Measurements from ENCODE around the gene CLHC1.
"Not testable (repeated sequence)": the region's sequence is repeated elsewhere in the genome, so short reads cannot be mapped to it uniquely, and the experiment has no call there.

DNA sequence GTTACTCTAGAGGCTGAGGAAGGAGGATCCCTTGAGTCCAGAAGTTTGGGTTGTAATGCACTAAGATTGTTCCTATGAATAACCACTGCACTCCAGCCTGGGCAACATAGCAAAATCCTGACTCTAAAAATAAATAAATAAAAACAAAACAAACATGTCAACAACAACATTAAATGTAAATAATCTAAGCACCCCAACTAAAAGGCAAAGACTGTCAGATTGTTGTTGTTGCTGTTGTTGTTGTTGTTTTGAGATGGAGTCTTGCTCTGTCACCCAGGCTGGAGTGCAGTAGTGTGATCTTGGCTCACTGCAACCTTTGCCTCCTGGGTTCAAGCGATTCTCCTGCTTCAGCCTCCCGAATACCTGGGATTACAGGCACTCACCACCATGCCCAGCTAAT lies 40.2 kb downstream of the CLHC1 start:
- TF ChIP-seq POLR2A (IDR thresholded peaks at IDR 0.05; ENCODE audit: borderline replicate concordance, extremely low read depth, insufficient read depth, insufficient read length); FOSL1 (IDR thresholded peaks at IDR 0.05; ENCODE audit: low read depth); EZH2 (IDR thresholded peaks at IDR 0.05); ZNF274 (IDR thresholded peaks at IDR 0.05; ENCODE audit: low read depth, low read length); POLR2AphosphoS5 (IDR thresholded peaks at IDR 0.05; ENCODE audit: low read depth, low read length); RAD21 (IDR thresholded peaks at IDR 0.05; ENCODE audit: low read depth); ZFX (IDR thresholded peaks at IDR 0.05); CEBPB (IDR thresholded peaks at IDR 0.05; ENCODE audit: low read depth); EZH2phosphoT487 (IDR thresholded peaks at IDR 0.05; ENCODE audit: borderline replicate concordance): not testable (repeated sequence)
- TF ChIP-seq, protein P1, sequence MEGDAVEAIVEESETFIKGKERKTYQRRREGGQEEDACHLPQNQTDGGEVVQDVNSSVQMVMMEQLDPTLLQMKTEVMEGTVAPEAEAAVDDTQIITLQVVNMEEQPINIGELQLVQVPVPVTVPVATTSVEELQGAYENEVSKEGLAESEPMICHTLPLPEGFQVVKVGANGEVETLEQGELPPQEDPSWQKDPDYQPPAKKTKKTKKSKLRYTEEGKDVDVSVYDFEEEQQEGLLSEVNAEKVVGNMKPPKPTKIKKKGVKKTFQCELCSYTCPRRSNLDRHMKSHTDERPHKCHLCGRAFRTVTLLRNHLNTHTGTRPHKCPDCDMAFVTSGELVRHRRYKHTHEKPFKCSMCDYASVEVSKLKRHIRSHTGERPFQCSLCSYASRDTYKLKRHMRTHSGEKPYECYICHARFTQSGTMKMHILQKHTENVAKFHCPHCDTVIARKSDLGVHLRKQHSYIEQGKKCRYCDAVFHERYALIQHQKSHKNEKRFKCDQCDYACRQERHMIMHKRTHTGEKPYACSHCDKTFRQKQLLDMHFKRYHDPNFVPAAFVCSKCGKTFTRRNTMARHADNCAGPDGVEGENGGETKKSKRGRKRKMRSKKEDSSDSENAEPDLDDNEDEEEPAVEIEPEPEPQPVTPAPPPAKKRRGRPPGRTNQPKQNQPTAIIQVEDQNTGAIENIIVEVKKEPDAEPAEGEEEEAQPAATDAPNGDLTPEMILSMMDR (IDR thresholded peaks at IDR 0.05 in 2 of 3, conservative IDR thresholded peaks at IDR 0.05 in 1 of 3; ENCODE audit: borderline replicate concordance in 1 of 3, insufficient read depth in 1 of 3, low read depth in 2 of 3, low read length in 2 of 3) = not testable (repeated sequence)
- TF ChIP-seq, protein P2, sequence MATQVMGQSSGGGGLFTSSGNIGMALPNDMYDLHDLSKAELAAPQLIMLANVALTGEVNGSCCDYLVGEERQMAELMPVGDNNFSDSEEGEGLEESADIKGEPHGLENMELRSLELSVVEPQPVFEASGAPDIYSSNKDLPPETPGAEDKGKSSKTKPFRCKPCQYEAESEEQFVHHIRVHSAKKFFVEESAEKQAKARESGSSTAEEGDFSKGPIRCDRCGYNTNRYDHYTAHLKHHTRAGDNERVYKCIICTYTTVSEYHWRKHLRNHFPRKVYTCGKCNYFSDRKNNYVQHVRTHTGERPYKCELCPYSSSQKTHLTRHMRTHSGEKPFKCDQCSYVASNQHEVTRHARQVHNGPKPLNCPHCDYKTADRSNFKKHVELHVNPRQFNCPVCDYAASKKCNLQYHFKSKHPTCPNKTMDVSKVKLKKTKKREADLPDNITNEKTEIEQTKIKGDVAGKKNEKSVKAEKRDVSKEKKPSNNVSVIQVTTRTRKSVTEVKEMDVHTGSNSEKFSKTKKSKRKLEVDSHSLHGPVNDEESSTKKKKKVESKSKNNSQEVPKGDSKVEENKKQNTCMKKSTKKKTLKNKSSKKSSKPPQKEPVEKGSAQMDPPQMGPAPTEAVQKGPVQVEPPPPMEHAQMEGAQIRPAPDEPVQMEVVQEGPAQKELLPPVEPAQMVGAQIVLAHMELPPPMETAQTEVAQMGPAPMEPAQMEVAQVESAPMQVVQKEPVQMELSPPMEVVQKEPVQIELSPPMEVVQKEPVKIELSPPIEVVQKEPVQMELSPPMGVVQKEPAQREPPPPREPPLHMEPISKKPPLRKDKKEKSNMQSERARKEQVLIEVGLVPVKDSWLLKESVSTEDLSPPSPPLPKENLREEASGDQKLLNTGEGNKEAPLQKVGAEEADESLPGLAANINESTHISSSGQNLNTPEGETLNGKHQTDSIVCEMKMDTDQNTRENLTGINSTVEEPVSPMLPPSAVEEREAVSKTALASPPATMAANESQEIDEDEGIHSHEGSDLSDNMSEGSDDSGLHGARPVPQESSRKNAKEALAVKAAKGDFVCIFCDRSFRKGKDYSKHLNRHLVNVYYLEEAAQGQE (IDR thresholded peaks at IDR 0.05; ENCODE audit: low read depth) = not testable (repeated sequence)
- TF ChIP-seq, protein P3, sequence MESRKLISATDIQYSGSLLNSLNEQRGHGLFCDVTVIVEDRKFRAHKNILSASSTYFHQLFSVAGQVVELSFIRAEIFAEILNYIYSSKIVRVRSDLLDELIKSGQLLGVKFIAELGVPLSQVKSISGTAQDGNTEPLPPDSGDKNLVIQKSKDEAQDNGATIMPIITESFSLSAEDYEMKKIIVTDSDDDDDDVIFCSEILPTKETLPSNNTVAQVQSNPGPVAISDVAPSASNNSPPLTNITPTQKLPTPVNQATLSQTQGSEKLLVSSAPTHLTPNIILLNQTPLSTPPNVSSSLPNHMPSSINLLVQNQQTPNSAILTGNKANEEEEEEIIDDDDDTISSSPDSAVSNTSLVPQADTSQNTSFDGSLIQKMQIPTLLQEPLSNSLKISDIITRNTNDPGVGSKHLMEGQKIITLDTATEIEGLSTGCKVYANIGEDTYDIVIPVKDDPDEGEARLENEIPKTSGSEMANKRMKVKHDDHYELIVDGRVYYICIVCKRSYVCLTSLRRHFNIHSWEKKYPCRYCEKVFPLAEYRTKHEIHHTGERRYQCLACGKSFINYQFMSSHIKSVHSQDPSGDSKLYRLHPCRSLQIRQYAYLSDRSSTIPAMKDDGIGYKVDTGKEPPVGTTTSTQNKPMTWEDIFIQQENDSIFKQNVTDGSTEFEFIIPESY (IDR thresholded peaks at IDR 0.05; ENCODE audit: extremely low read depth, insufficient replicate concordance, low read length) = not testable (repeated sequence)
- TF ChIP-seq, protein P4, sequence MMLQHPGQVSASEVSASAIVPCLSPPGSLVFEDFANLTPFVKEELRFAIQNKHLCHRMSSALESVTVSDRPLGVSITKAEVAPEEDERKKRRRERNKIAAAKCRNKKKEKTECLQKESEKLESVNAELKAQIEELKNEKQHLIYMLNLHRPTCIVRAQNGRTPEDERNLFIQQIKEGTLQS (IDR thresholded peaks at IDR 0.05) = not testable (repeated sequence)

Measured in HCT116 (cell line).